ENCODE measurements around the gene PRXL2A. TPM values are rescaled to one million over a fixed set of nuclear protein-coding genes. Genes with fewer than 3 reads are reported as not detected.

PRXL2A gene
- total RNA-seq, 4 donors from 2014 or later = 15.4 to 26.6 (median 25.5) TPM

- Histone ChIP-seq H3K36me3 (peaks cover 0 to 18% (median 6%) of the 10 kb centered on the region in 4 donors), H3K27ac (replicated peaks in 1 of 4) (peak overlapping the region; percentile 50 to 75 (median 72))
- WGBS = 60% methylated on average over 2 of the region's 3 CpGs
These were observed 57.1 kb downstream of the PRXL2A start for GRCh38 chr10:80465451-80465835.

GRCh38 chr10:80465839-80466590, 57.7 kb downstream of the PRXL2A start:
- H3K9me3 ChIP-seq = no peaks in the 10 kb centered on the region
- H3K27ac ChIP-seq (replicated peaks in 1 of 4) = peak overlapping the region; percentile 50 to 75 (median 72)
- H3K27me3 ChIP-seq = no peaks in the 10 kb centered on the region
- intact Hi-C loops (cut with DNase I) = no loop called here
- peaks cover 0 to 24% (median 9%) of the 10 kb centered on the region in 4 donors for H3K36me3 ChIP-seq
- no peak for TF ChIP-seq EP300 (IDR thresholded peaks at IDR 0.05)
- WGBS = 91% methylated on average over 10 of the region's 10 CpGs
- no peak for DNase-seq (ENCODE audit: extremely low spot score)
- no peak overlapping the region for H3K4me3 ChIP-seq
- H3K4me1 ChIP-seq = peaks cover 87 to 100% (median 97%) of the 10 kb centered on the region in 4 donors

More at GRCh38 chr10:80465451-80465835, 57.1 kb downstream of the PRXL2A start:
- no peak for TF ChIP-seq POLR2AphosphoS5 (IDR thresholded peaks at IDR 0.05)
- TF ChIP-seq POLR2A (IDR thresholded peaks at IDR 0.05; ENCODE audit: low read depth) = no peak
- TF ChIP-seq EP300 (IDR thresholded peaks at IDR 0.05) = no peak
- no peak for TF ChIP-seq CTCF (IDR thresholded peaks at IDR 0.05)
- DNase-seq (ENCODE audit: extremely low spot score) = no peak
- H3K4me1 ChIP-seq = peaks cover 87 to 100% (median 97%) of the 10 kb centered on the region in 4 donors
- intact Hi-C loops (cut with DNase I) = no loop called here
- no peaks in the 10 kb centered on the region for H3K27me3 ChIP-seq
- no peaks in the 10 kb centered on the region for H3K9me3 ChIP-seq
- H3K4me3 ChIP-seq = peak overlapping the region; percentile 17 to 31 (median 24)

GRCh38 chr10:80466724-80467326, 58.5 kb downstream of the PRXL2A start:
- TF ChIP-seq POLR2A (IDR thresholded peaks at IDR 0.05; ENCODE audit: low read depth) (no peak), EP300 (IDR thresholded peaks at IDR 0.05) (no peak), POLR2AphosphoS5 (IDR thresholded peaks at IDR 0.05) (no peak), CTCF (IDR thresholded peaks at IDR 0.05) (no peak)
- Histone ChIP-seq H3K36me3 (peaks cover 0 to 30% (median 10%) of the 10 kb centered on the region in 4 donors), H3K27me3 (no peaks in the 10 kb centered on the region), H3K9me3 (no peaks in the 10 kb centered on the region), H3K4me1 (peaks cover 87 to 100% (median 96%) of the 10 kb centered on the region in 4 donors), H3K4me3 (no peak overlapping the region), H3K27ac (replicated peaks in 1 of 4) (peak overlapping the region; percentile 50 to 75 (median 72))
- WGBS = 78% methylated on average over 10 of the region's 10 CpGs
- DNase-seq (ENCODE audit: extremely low spot score) = no peak
- intact Hi-C loops (cut with DNase I) = no loop called here

GRCh38 chr10:80468002-80468401, 59.7 kb downstream of the PRXL2A start:
- no peak for DNase-seq (ENCODE audit: extremely low spot score)
- TF ChIP-seq POLR2AphosphoS5 (IDR thresholded peaks at IDR 0.05) (peak; percentile 76 to 78), POLR2A (IDR thresholded peaks at IDR 0.05; ENCODE audit: low read depth) (no peak), CTCF (IDR thresholded peaks at IDR 0.05) (no peak)
- no peaks in the 10 kb centered on the region for H3K9me3 ChIP-seq
- H3K4me1 ChIP-seq = peaks cover 87 to 100% (median 96%) of the 10 kb centered on the region in 4 donors
- H3K27ac ChIP-seq (replicated peaks in 1 of 4) = peak overlapping the region; percentile 51 to 75 (median 72)
- H3K4me3 ChIP-seq = peak overlapping the region in 2 of 4 donors; percentile 7 to 10
- peaks cover 0 to 34% (median 11%) of the 10 kb centered on the region in 4 donors for H3K36me3 ChIP-seq
- H3K27me3 ChIP-seq = no peaks in the 10 kb centered on the region
- WGBS = 45% methylated on average over 6 of the region's 6 CpGs
- intact Hi-C loops (cut with DNase I) = no loop called here

GRCh38 chr10:80468806-80469421, 60.6 kb downstream of the PRXL2A start:
- peaks cover 86 to 100% (median 96%) of the 10 kb centered on the region in 4 donors for H3K4me1 ChIP-seq

More at GRCh38 chr10:80468806-80469421, 60.6 kb downstream of the PRXL2A start:
- Histone ChIP-seq H3K27me3 (no peaks in the 10 kb centered on the region), H3K9me3 (no peaks in the 10 kb centered on the region), H3K4me3 (no peak overlapping the region), H3K27ac (replicated peaks in 1 of 4) (peak overlapping the region; percentile 44 to 75 (median 54)), H3K36me3 (peaks cover 0 to 42% (median 13%) of the 10 kb centered on the region in 4 donors)
- DNase-seq (ENCODE audit: extremely low spot score) = no peak
- WGBS = 83% methylated on average over 7 of the region's 7 CpGs
- intact Hi-C loops (cut with DNase I) = no loop called here
- TF ChIP-seq POLR2A (IDR thresholded peaks at IDR 0.05; ENCODE audit: low read depth) (no peak), POLR2AphosphoS5 (IDR thresholded peaks at IDR 0.05) (no peak), EP300 (IDR thresholded peaks at IDR 0.05) (no peak), CTCF (IDR thresholded peaks at IDR 0.05) (no peak)
